GM21390 (cell line): ENCODE results near the gene PPM1E.
"Not testable (repeated sequence)": the region's sequence is repeated elsewhere in the genome, so short reads cannot be mapped to it uniquely, and the experiment has no call there.

Source experiments
- ATAC-seq: cut with Tn5 transposase; IDR thresholded peaks from one replicate; pipeline ENCODE4 v1.9.1; 2021; ENCODE audit not compliant: unreplicated experiment

Gene PPM1E

DNA sequence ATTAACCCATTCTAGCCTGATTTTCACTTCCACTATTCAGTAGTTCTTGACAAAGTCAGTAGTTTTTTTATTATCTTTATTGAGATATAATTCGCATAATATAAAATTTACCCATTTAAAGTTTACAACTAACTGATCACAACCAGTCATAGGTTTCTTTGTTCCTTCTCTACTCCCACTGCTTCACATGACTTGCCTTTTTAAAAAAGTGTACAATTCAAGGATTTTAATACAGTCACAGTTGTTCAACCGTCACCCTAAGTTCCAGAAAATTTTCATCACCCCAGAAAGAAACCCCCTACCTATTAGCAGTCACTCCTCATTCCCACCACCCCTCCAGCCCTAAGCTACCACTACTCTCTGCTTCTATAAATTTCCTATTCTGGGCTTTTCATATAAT is 188.5 kb downstream of the PPM1E start:
- ATAC-seq = no peak

DNA sequence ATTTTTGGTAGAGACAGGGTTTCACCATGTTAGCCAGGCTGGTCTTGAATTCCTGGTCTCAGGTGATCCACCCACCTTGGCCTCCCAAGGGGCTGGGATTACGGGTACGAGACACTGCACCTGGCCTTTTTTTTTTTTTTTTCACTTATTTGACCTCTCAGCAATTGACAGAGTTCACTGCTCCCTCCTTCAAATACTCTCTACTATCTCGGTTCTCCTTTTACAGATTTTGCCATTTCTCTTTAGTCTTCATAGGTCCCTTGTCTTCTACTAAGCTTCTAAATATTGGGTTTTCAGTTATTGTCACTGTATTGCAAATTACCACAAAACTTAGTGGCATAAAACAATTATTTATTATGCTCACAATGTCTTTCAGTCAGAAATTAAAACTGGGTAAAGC is 191.8 kb downstream of the PPM1E start:
- ATAC-seq = no peak

DNA sequence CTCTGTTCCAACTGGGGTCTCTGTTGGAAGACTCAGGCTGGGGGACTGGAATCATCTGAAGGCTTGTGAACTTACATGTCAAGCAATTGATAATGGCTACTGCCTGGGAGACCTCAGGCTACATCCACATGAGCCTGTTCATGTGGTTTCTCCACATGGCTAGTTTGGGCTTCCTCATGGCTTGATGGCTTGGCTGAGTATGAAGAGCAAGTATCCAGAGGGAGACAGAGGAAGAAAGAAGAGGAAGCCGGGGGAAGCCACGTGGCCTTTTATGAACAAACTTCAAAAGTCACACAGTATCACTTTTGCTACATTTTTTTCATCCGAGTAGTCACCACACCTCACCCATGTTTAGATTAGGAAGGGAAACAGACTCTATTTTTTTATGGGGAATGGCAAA is 192.2 kb downstream of the PPM1E start:
- no peak for ATAC-seq

DNA sequence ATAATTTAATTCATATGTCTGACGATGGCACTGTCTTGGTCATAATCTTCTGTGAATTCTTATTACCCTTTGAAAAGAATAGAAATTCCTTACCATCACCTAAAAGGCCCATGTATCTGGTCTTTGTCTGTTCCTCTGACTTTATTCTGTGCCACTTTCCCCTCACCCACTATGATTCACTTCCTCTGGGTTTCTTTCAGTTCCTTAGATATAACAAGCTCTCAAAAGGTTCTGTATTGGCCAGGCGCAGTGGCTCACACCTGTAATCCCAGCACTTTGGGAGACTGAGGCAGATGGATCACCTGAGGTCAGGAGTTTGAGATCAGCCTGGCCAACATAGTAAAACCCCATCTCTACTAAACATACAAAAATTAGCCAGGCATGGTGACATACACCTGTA is 198.7 kb downstream of the PPM1E start:
- ATAC-seq = not testable (repeated sequence)

DNA sequence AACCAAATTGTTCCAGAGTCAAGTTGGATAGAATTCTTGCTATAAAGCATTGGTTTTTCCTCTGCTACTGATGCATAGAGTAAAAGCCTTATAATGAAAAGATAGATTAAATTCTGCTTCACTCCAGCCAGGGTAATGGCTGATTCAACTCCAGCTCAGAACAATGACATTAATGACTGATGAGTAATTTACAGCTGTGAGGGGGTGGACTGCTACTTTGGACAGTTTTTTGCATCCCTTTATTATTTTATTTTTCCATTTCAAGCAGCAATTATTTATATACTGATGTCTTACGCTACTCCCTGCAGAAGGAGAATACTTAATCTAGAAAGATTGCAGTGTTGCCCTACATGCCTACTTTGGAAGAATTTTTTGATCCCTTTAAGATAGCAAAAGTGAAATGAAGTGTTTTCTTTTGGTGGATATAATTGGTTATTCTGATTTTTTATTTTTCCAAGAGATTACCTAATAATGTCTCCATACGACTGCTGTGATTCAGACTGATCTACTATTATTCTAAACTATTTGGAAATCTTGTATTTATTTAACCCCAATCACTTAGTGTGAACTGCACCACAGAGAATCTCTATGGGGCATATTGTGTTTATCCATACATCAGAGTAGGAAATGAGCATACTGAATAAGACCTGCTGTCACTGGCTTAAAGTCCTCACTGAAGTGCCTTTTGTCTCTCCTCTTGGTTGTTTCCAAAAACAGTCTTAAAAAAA is 201.5 kb downstream of the PPM1E start:
- ATAC-seq = no peak

DNA sequence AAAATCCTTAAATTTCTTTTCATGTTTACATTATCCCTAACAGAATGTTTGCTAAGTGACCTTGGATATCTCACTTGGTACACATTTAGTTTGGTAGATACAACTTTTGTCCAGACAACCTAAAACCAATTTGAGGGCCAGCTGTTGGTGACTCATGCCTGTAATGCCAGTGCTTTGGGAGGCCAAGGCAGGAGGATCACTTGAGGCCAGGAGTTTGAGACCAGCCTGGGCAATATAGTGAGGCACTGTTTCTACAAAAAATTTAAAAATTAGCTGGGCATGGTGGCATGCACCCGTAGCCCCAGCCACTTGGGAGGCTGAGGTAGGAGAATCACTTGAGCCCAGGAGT is 202.0 kb downstream of the PPM1E start:
- ATAC-seq = not testable (repeated sequence)

DNA sequence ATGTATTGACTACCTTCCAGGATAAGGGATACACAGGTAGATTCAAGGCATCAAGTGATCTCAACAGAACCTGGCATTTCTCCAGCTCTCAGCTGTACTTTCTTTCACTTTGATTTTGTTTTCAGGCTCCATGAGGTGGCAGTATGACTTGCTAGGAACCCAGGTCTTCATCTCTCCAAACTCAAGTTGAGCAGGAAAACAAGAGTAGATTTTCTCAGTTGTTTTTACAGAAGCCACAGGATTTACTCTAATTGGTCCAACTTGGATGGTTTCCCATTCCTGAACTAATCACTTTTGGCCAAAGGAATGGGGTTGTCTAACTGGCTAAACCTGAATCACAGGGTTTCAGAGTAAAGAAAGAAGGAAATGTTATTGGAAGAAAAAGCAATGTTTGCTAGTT is 204.4 kb downstream of the PPM1E start:
- ATAC-seq = no peak

DNA sequence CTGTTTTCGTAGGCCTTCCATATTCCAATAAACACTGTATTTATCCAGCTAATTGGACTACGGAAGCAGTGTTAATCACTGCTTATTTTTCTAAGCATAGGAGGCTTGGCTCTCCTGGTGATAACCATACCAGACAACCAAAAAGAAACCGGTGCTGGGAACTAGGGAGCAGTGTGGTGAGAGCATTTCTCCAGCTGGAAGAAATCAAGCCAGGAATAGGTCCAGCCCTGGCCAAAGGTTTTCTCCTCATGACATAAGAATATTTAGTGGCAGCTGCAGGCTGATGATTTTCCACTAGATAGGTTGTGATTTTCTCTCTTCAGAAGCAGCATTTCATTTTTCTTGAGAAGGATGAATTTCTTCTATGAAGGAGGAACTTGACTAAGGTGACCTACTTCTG is 209.6 kb downstream of the PPM1E start:
- ATAC-seq = no peak

DNA sequence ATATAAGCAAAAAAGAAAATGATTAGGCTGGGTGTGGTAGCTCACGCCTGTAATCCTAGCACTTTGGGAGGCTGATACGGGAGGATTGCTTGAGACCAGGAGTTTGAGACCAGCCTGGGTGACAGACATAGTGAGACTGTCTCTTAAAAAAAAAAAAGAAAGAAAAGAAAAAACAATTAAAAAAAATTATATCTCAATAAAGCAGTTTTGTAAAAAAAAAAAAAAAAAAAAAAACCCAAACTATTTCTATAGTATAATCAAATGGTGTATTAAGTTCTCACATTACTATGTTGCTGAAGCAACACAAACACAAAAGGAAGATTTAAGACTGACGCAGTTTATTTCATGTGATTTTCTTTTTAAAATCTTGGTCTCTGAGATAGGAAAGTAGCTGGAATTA is 210.6 kb downstream of the PPM1E start:
- ATAC-seq = no peak

DNA sequence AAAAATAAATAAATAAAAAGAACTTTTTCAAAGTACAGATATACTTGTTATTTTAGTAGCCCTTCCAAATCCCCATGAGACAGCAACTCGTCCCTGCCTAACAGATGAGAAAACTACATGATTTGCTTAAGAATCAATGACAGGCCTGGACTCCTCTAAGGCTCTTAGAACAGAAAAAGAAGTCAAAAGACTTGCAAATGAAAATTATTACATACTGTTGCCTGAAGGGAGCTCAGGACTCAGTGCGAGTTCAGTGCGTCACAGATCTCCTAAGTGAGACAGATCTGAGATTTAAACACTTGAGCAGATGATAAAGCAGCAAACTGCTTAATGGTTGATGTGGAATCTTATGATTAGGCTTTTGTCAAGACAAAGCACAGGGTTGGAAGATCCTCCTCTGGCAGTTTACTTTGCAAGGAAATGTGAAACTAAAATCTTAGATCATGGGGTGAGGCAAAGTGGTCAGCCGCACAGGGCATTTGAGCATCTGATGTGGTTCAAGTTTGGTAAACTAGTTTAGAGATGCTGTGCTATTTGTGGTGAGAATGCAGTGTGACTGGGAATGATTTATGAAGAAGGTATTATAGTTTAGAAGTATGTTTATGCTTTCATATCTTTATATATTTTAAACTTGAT is 212.9 kb downstream of the PPM1E start:
- no peak for ATAC-seq

DNA sequence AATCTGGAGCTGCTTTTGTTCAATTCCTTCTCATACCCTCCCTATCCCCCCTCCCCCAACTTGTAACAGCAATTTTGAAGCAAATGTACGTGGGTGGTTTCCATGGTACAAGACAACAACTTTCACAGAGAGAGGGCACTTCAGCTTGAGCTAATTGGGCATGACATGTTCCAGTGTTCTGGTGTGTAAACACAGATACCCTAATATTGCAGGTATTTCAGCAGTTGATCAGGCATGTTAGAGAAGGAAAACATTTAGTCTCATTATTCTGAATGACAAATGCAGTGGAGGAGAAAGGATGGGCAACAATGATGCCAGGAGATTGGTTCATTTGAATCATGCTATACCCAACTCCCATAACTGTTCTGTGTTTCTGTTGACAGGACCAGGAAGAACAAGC is 213.5 kb downstream of the PPM1E start:
- no peak for ATAC-seq

DNA sequence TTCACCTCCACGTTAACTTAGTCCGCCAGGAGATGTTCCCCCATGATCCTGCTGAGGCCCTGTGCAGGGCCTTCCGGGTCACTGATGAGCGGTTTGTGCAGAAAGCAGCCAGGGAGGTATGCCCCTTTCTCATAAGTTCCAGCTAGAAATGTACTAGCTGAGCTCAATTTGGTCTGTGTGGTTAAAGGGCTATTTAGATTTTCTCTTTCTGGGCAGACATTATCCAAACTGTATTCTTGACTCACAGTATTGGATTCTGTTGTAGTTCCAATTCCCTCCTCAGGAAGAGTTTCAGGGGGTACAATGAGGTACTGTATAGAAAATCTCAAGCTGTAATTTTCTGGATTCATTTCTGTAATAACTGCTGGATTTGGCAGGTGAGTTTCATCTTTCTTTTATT is 214.0 kb downstream of the PPM1E start:
- ATAC-seq = no peak

DNA sequence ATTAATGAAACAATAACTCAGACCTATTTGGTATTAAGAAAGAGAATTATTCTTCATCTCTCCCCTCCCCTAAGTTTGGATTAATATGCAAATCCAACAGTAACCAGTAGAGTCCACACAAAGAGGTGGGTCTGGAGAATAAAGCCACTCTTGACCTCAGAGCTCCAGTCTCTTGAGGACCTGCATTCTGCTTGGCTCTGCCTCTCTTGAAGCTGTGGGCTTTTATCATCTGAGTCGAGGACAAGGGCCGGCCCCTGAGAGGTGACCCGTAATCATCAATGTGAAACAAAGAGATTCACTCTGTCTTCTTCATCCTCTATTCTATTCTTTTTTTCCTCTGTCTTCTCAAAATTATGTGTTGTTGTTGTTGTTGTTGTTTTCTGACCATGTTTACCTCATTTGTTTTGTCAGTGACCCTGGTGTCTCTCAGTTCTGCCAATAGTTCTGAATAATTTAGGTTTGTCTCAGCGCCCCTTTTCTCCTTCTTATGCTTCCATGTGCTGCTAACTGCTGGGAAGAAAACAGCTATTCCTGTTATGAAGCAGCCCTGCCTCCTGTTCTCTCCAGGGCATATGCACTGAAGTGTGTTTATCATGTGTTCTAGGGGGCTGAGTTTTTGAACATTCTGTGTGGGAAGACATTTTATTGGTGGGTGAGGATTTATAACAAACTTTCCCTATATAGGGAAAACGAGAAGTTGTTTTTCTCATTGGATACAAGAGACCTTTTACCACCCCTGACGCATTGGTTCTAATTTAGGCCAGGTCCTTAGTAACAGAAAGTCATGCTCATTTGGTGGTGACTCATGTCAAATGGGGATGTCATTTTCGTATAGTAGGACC is 215.2 kb downstream of the PPM1E start:
- ATAC-seq = no peak

DNA sequence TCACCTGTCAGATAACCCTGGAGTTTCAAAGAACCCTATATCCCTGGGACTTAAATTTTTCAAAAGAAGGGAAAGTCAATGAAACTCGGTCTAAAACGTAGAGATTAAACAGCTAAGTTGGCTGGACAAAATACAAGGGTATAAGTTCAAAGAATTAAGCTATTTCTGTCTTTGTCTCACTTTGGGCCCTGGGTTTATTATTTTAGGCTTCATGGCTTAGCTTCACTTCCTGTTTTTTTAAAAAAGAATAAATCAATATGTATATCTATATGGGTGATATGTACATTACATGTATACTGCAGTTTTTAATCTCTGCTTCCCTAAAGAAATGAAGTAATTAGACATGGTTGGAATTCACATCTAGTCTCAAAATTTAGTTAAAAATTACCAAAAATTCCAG is 218.7 kb downstream of the PPM1E start:
- ATAC-seq = no peak

DNA sequence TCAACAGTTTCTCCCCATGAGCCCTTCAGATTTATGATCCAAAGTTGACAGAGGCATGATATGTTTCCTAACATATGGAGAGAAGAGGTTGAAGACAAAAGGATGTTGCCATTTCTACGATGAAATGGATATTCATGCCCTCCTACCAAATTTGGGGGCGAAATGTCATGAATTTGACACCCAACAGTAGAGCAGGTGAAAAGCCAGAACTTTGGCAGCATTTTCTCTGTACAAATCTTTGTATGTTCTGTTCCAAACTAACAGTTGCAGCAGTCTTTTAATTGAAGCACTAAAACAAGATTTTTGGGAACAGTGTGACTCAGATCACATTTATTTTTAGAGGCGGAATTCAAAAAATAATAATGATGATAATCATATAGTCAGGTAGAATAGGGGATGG is 220.9 kb downstream of the PPM1E start:
- ATAC-seq = no peak

DNA sequence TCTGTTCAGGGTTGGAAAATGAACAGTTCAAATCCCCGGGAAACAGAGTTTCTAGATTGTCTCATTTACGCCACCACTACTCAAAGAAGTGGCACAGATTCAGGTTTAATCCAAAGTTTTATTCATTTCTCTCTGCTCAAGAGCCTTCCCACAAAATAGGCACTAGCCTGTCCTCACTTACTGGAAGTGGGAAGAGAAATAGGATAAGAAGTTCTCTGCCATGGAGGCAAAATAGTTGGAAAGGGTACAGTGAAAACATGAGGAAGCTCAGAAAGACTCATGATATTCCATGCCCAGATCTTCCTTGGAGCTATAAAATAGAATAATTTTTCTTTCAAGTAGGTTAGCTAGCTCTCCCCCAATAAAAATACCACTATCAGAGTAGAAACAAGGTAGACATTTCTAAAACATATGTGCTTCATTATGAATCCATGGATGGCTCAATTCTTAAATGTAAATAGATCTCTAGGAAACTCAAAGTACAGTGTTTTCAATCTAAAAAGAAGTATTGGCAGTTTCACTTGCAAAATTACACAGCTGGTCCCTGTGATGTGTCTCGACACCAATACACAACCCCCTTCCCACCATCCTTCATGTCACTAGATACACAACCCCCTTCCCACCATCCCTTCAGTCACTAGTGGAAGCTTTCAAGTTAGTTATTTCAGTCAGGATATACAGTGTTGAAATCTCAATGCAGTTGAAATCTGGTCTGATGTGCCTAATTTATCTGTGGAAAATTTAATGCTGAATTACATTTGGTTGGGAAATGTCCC is 225.2 kb downstream of the PPM1E start:
- no peak for ATAC-seq

DNA sequence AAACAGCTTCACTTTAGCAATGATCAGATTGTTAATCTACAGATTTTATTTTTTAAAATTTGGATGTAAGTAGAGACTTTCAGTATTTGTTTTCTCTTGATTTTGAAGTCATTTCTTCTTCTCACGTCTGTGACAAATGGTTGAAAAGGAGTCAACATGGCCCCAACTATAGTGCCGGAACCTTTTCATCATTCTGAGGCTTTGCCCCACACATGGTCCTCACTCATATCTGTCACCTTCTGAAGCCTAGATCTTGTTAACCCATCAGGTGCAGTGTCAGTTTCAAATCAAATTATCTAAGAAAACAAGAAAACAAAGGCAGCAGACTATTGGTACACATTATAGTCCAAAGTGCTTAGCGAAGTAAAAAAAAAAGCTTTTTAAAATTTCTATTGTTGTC is 227.0 kb downstream of the PPM1E start:
- ATAC-seq = no peak

DNA sequence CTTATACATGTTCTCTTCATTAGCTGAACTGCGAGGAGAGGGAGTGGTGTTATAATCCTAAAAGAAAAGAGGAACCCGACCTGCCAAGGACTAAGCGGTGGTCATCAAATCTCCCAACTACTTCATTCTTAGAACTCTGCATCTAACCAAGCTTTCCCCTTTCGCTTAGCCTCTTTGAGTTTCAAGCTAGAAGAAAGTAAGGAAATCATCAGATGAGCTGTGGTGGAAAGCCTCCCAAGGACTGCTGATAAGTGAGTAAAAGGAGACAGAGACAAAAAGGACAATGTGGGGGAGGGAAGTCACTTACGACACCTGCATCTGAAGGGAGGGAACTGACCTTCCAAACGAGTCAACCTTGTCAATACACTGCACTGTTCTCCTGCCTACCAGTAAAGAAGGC is 229.7 kb downstream of the PPM1E start:
- ATAC-seq = no peak

DNA sequence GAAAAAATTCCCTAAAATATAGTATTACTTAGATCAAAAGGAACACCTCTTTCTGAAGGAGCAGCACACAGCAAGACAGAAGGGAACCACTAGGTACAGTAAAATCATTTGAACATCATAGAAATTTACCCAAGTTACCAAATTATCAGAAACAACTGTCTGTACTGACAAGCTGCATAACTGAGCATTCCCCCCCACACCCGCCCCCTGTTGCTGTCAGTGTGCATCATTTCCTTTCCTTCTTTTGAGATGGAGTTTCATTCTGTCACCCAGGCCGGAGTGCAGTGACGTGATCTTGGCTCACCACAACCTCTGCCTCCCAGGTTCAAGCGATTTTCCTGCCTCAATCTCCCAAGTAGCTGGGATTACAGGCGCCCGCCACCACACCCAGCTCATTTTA is 230.3 kb downstream of the PPM1E start:
- no peak for ATAC-seq

DNA sequence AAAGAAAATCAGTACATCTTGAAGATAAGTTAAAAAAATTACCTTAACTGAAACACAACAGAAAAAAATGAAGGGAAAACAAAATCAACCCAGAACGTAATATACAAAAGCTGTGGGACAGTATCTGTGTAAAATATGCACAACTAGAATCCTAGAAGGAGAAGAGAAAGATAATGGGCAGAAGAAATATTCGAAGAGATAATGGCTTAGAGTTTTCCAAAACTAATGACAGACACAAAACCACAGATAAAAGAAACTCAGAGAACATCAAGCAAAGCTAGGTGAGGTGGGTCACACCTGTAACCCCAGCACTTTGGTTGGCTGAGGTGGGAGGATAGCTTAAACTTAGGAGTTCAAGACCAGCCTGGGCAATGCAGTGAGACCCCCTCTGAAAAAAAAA is 234.0 kb downstream of the PPM1E start:
- ATAC-seq = no peak

DNA sequence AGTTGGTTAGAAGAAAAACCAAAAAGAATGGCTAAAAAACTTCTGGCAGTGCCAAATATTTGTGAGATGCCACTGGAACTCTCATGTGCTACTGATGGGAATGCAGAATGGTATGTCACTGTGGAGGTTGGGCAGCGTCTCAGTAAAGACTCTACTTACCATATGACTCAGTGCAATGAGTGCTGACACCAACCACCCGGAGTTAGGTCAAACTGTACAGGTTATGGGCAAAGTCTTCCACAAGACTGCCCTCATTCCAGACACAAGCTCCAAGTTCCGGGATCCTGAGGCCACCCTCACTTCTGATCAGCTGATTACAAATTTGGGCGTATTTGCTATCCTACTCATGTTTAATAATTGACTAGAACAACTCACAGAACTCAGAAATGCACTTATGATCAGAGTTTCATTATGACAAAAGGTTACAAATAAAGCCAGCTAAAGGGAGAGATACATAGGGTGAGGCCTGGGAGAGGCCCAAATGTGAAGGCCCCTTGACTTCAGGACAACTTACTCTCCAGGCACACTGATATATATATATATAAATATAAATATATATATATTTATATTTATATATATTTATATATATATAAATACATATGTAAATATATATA is 236.2 kb downstream of the PPM1E start:
- peak; percentile 80 for ATAC-seq
